GM12878 (cell line): ENCODE measurements around the gene HDGF. TPM values are rescaled to one million over a fixed set of nuclear protein-coding genes. Genes with fewer than 3 reads are reported as not detected.
A peak's percentile ranks its signal among the peaks of the same experiment; 100 is the strongest.

Source experiments
- ATF2 ChIP-seq: IDR thresholded peaks from 2 replicates; pipeline ENCODE4 v1.6.1; 2012; ENCODE audit warnings: low read length, inconsistent platforms
- BHLHE40 ChIP-seq, 2 experiments: fragments of 450-650 bp in 1 of 2; IDR thresholded peaks; 2 replicates each; pipeline ENCODE4 v1.6.1; 2011 to 2017; ENCODE audit warnings: low read depth in 2 of 2, borderline replicate concordance in 1 of 2, improper control_type of control experiment in 1 of 2, low read length in 1 of 2, mild to moderate bottlenecking in 1 of 2
- BMI1 ChIP-seq: fragments of 450-650 bp; IDR thresholded peaks from 2 replicates; pipeline ENCODE4 v1.6.1; 2016; ENCODE audit warnings: mild to moderate bottlenecking, moderate library complexity, borderline replicate concordance
- BRCA1 ChIP-seq: IDR thresholded peaks from 2 replicates; pipeline ENCODE4 v1.6.1; 2011; ENCODE audit warnings: low read depth, low read length, improper control_type of control experiment
- CBFB ChIP-seq: IDR thresholded peaks from 2 replicates; pipeline ENCODE4 v1.6.1; 2016; ENCODE audit warnings: antibody characterized with exemption, low read depth
- IKZF1 ChIP-seq: fragments of 450-650 bp; conservative IDR thresholded peaks from 2 replicates; pipeline ENCODE4 v1.6.1; 2017; ENCODE audit warnings: antibody characterized with exemption, mild to moderate bottlenecking
- IKZF2 ChIP-seq, 2 experiments: fragments of 450-650 bp; IDR thresholded peaks; 2 replicates each; pipeline ENCODE4 v1.6.1; 2017; ENCODE audit warnings: mild to moderate bottlenecking in 2 of 2, moderate library complexity in 2 of 2
- KLF5 ChIP-seq: fragments of 450-650 bp; IDR thresholded peaks from 2 replicates; pipeline ENCODE4 v1.6.1; 2014; ENCODE audit warnings: mild to moderate bottlenecking; ENCODE audit not compliant: partially characterized antibody
- LARP7 ChIP-seq: fragments of 450-650 bp; IDR thresholded peaks from 2 replicates; pipeline ENCODE4 v1.6.1; 2017; ENCODE audit warnings: mild to moderate bottlenecking
- MLLT1 ChIP-seq: fragments of 450-650 bp; IDR thresholded peaks from 2 replicates; pipeline ENCODE4 v1.6.1; 2016; ENCODE audit warnings: mild to moderate bottlenecking
- MTA3 ChIP-seq: IDR thresholded peaks from 2 replicates; pipeline ENCODE4 v1.6.1; 2012; ENCODE audit warnings: low read length, inconsistent platforms, borderline replicate concordance
- MXI1 ChIP-seq: fragments of 150-350 bp; IDR thresholded peaks from 2 replicates; pipeline ENCODE4 v1.6.1; 2011; ENCODE audit warnings: low read depth, mild to moderate bottlenecking, inconsistent platforms, low read length, improper control_type of control experiment
- NFIC ChIP-seq: IDR thresholded peaks from 2 replicates; pipeline ENCODE4 v1.6.1; 2012; ENCODE audit warnings: low read depth, mild to moderate bottlenecking, inconsistent platforms, low read length, moderate library complexity
- POLR2A ChIP-seq: IDR thresholded peaks from 2 replicates; pipeline ENCODE4 v1.6.1; 2011; ENCODE audit warnings: low read depth, mild to moderate bottlenecking, low read length
- RAD21 ChIP-seq: IDR thresholded peaks from 2 replicates; pipeline ENCODE4 v1.6.1; 2011; ENCODE audit warnings: mild to moderate bottlenecking, low read depth, low read length, moderate library complexity; ENCODE audit not compliant: insufficient read depth
- RAD51 ChIP-seq: fragments of 450-650 bp; IDR thresholded peaks from 2 replicates; pipeline ENCODE4 v1.6.1; 2016; ENCODE audit warnings: moderate library complexity, mild to moderate bottlenecking, inconsistent platforms
- RBBP5 ChIP-seq: fragments of 200-600 bp; sonication (generic); conservative IDR thresholded peaks from 2 replicates; pipeline ENCODE4 v1.6.1; 2016
- RCOR1 ChIP-seq: conservative IDR thresholded peaks from 2 replicates; pipeline ENCODE4 v1.6.1; 2012; ENCODE audit warnings: low read depth, low read length, improper control_type of control experiment
- RUNX3 ChIP-seq: IDR thresholded peaks from 2 replicates; pipeline ENCODE4 v1.6.1; 2012; ENCODE audit warnings: low read length, inconsistent platforms
- SMAD5 ChIP-seq: IDR thresholded peaks from 2 replicates; pipeline ENCODE4 v1.6.1; 2016; ENCODE audit warnings: antibody characterized with exemption, low read depth
- SP1 ChIP-seq: IDR thresholded peaks from one replicate; pipeline ENCODE4 v1.6.1; 2011; ENCODE audit warnings: low read depth, low read length
- SREBF1 ChIP-seq: IDR thresholded peaks from 2 replicates; pipeline ENCODE4 v1.6.1; 2012; ENCODE audit warnings: mild to moderate bottlenecking, low read length
- STAT1 ChIP-seq: fragments of 450-650 bp; conservative IDR thresholded peaks from 2 replicates; pipeline ENCODE4 v1.6.1; 2014; ENCODE audit warnings: antibody characterized with exemption, mild to moderate bottlenecking
- SUPT20H ChIP-seq: IDR thresholded peaks from 2 replicates; pipeline ENCODE4 v1.6.1; 2011; ENCODE audit warnings: low read depth, mild to moderate bottlenecking, low read length, moderate library complexity, borderline replicate concordance; ENCODE audit not compliant: control insufficient read depth
- TBL1XR1 ChIP-seq: IDR thresholded peaks from 2 replicates; pipeline ENCODE4 v1.6.1; 2012; ENCODE audit warnings: low read depth, low read length, improper control_type of control experiment
- USF2 ChIP-seq: IDR thresholded peaks from 2 replicates; pipeline ENCODE4 v1.6.1; 2011; ENCODE audit warnings: low read depth, low read length, improper control_type of control experiment, borderline replicate concordance
- ZNF24 ChIP-seq: fragments of 450-650 bp; IDR thresholded peaks from 2 replicates; pipeline ENCODE4 v1.6.1; 2017; ENCODE audit warnings: antibody characterized with exemption, mild to moderate bottlenecking
- polyA plus RNA-seq, 11 experiments: library from polyadenylated mRNA; depleted of rRNA in 4 of 11; unstranded in 6 of 11; stranded (reverse) in 5 of 11; fragments of >200 nt; fragmentation: Nextera tagmentation in 4 of 11; fragmentation: Illumina TruSeq in 1 of 11; extraction: Ambion mirVana in 4 of 11; extraction: Trizol in 1 of 11; gene quantifications; 1 replicate in 1 of 11; 2 replicates in 10 of 11; pipeline versions ENCODE4 v1.2.1 to v1.2.3, GENCODE V29; 2011 to 2016; ENCODE audit warnings: inconsistent platforms in 2 of 11, missing spikeins in 2 of 11, low read depth in 1 of 11
- total RNA-seq, 4 experiments: library from RNA; depleted of rRNA in 3 of 4; stranded (reverse); fragments of >200 nt in 3 of 4; fragmentation: Illumina TruSeq in 1 of 4; extraction: Trizol in 1 of 4; gene quantifications; 2 replicates each; pipeline versions ENCODE4 v1.2.1 to v1.2.3, GENCODE V29; 2013 to 2021
- TF ChIP-seq, protein P1 (sequence below), 3 experiments: IDR thresholded peaks in 2 of 3; conservative IDR thresholded peaks in 1 of 3; 2 replicates each; pipeline ENCODE4 v1.5.1; 2011; ENCODE audit warnings: low read depth in 3 of 3, low read length in 3 of 3, mild to moderate bottlenecking in 3 of 3, control low read depth in 2 of 3, moderate library complexity in 2 of 3, inconsistent platforms in 1 of 3, mixed read lengths in 1 of 3; ENCODE audit not compliant: control insufficient read depth in 2 of 3, insufficient read depth in 1 of 3; ENCODE audit errors: extremely low read depth in 1 of 3

Gene HDGF
- total and polyA plus RNA-seq, 10 of the 15 experiments (the other 5 are each of a cell fraction or from before 2014, with no cell fraction given), result 28.3 to 372 (median 209) TPM

DNA sequence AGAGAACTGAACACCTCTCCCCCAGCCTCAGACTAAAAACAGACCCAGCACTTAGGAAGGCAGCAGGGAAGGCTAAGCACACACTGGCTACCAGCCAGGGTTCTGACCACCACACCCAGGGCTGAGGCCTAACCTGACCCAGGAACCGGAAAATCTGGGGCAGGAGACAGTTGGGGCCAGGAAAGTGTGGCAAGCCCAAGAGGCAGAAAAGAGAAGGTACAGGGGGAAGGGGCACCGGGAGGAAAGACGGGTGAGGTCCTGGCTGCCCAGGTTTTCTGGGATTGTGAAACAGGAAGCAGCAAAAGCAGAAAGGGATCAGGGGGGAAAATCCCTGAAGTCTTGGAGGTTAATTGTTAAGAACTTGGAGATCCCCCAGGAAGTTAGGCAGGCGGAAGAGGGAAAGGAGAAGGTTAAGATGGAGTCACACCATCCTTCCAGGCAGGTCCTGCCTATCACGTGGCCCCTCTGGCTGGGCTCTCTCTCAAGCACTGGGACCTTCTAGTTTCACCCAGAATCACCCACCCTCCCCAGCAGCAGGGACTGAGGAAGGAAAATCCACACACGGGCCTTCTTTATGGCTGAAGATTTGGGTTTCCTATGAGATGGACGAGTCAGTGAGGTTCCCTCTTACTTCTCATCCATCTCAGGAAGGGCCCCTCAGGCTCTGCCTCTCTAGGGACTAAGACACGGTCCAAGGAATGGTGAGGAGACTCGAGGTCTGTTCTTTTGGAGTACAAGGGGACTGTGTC, 2.6 kb downstream of the HDGF start (continued):
- TF ChIP-seq USF2 (peak; percentile 52), BMI1 (no peak), ATF2 (no peak), SREBF1 (no peak), KLF5 (no peak), RCOR1 (no peak), SUPT20H (no peak), IKZF1 (peak; percentile 88), RUNX3 (no peak), MLLT1 (peak; percentile 46; the same call in 1 of the 2 replicates), MTA3 (no peak), RAD51 (peak; percentile 92), MXI1 (0 out of 2 replicates have a peak, but pooled peaks have one; percentile 20), IKZF2 (IDR thresholded peaks at IDR 0.05) (peak; percentile 82 to 83; a peak in 3 of 4 replicates), RAD21 (no peak), CBFB (0 out of 2 replicates have a peak, but pooled peaks have one; percentile 34), SMAD5 (no peak), RBBP5 (no peak), NFIC (no peak), LARP7 (no peak), STAT1 (no peak), POLR2A (peak; percentile 10; the same call in 1 of the 2 replicates), SP1 (no peak), ZNF24 (no peak), BHLHE40 (IDR thresholded peaks at IDR 0.05; ENCODE audit: borderline replicate concordance in 1 of 2, low read depth in 2 of 2, low read length in 1 of 2) (peak in 1 of 2 experiments; percentile 23; a peak in 1 of 4 replicates), BRCA1 (no peak), TBL1XR1 (no peak)
- TF ChIP-seq, protein P1, sequence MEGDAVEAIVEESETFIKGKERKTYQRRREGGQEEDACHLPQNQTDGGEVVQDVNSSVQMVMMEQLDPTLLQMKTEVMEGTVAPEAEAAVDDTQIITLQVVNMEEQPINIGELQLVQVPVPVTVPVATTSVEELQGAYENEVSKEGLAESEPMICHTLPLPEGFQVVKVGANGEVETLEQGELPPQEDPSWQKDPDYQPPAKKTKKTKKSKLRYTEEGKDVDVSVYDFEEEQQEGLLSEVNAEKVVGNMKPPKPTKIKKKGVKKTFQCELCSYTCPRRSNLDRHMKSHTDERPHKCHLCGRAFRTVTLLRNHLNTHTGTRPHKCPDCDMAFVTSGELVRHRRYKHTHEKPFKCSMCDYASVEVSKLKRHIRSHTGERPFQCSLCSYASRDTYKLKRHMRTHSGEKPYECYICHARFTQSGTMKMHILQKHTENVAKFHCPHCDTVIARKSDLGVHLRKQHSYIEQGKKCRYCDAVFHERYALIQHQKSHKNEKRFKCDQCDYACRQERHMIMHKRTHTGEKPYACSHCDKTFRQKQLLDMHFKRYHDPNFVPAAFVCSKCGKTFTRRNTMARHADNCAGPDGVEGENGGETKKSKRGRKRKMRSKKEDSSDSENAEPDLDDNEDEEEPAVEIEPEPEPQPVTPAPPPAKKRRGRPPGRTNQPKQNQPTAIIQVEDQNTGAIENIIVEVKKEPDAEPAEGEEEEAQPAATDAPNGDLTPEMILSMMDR (IDR thresholded peaks at IDR 0.05 in 2 of 3, conservative IDR thresholded peaks at IDR 0.05 in 1 of 3; ENCODE audit: control insufficient read depth in 2 of 3, extremely low read depth in 1 of 3, insufficient read depth in 1 of 3, low read depth in 3 of 3, low read length in 3 of 3), result no peak
